Measurements from ENCODE around the gene PPFIA1. TPM values are rescaled to one million over a fixed set of nuclear protein-coding genes. Genes with fewer than 3 reads are reported as not detected.
A peak's percentile ranks its signal among the peaks of the same experiment; 100 is the strongest.

The PPFIA1 gene
- total and polyA plus RNA-seq, 8 donors: 14.9 to 28.7 (median 21.1) TPM

- no peak overlapping the region for H3K27ac ChIP-seq
- H3K4me1 ChIP-seq: no peaks in the 10 kb centered on the region
- no peaks in the 10 kb centered on the region for H3K27me3 ChIP-seq
- TF ChIP-seq, protein P1, sequence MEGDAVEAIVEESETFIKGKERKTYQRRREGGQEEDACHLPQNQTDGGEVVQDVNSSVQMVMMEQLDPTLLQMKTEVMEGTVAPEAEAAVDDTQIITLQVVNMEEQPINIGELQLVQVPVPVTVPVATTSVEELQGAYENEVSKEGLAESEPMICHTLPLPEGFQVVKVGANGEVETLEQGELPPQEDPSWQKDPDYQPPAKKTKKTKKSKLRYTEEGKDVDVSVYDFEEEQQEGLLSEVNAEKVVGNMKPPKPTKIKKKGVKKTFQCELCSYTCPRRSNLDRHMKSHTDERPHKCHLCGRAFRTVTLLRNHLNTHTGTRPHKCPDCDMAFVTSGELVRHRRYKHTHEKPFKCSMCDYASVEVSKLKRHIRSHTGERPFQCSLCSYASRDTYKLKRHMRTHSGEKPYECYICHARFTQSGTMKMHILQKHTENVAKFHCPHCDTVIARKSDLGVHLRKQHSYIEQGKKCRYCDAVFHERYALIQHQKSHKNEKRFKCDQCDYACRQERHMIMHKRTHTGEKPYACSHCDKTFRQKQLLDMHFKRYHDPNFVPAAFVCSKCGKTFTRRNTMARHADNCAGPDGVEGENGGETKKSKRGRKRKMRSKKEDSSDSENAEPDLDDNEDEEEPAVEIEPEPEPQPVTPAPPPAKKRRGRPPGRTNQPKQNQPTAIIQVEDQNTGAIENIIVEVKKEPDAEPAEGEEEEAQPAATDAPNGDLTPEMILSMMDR (IDR thresholded peaks at IDR 0.05): no peak
- H3K36me3 ChIP-seq: no peaks in the 10 kb centered on the region
- H3K4me3 ChIP-seq: no peak overlapping the region
- no peak for ATAC-seq
- DNase-seq: no peak
- H3K9me3 ChIP-seq: no peaks in the 10 kb centered on the region
- intact Hi-C loops (cut with DNase I): no loop called here
- no peak for FAIRE-seq
- WGBS, 2 donors: 77 to 83% methylated on average over 15 of the region's 15 CpGs
Observed at GRCh38 chr11:70243912-70244652, 26.4 kb upstream of the PPFIA1 start.

GRCh38 chr11:70244698-70245097 is 25.8 kb upstream of the PPFIA1 start:
- ATAC-seq (peak in 2 of 4 donors; percentile 57 to 67), FAIRE-seq (no peak), DNase-seq (peak in 1 of 6 donors; percentile 36)
- Histone ChIP-seq H3K27me3 (no peaks in the 10 kb centered on the region), H3K4me1 (no peaks in the 10 kb centered on the region), H3K9me3 (no peaks in the 10 kb centered on the region), H3K27ac (no peak overlapping the region), H3K4me3 (no peak overlapping the region), H3K36me3 (no peaks in the 10 kb centered on the region)
- WGBS, 2 donors: 72 to 79% methylated on average over 7 of the region's 7 CpGs
- intact Hi-C loops (cut with DNase I): no loop called here
- TF ChIP-seq, protein P1 (IDR thresholded peaks at IDR 0.05): no peak

- Histone ChIP-seq H3K4me3 (no peak overlapping the region), H3K9me3 (no peaks in the 10 kb centered on the region), H3K36me3 (no peaks in the 10 kb centered on the region), H3K4me1 (no peaks in the 10 kb centered on the region), H3K27me3 (no peaks in the 10 kb centered on the region), H3K27ac (no peak overlapping the region)
- ATAC-seq: no peak
- no peak for DNase-seq
- intact Hi-C loops (cut with DNase I): no loop called here
- TF ChIP-seq, protein P1 (IDR thresholded peaks at IDR 0.05): no peak
- no peak for FAIRE-seq
- 49 to 51% methylated on average over 8 of the region's 8 CpGs for WGBS, 2 donors
Observed at GRCh38 chr11:70246196-70246595, 24.3 kb upstream of the PPFIA1 start.

DNA sequence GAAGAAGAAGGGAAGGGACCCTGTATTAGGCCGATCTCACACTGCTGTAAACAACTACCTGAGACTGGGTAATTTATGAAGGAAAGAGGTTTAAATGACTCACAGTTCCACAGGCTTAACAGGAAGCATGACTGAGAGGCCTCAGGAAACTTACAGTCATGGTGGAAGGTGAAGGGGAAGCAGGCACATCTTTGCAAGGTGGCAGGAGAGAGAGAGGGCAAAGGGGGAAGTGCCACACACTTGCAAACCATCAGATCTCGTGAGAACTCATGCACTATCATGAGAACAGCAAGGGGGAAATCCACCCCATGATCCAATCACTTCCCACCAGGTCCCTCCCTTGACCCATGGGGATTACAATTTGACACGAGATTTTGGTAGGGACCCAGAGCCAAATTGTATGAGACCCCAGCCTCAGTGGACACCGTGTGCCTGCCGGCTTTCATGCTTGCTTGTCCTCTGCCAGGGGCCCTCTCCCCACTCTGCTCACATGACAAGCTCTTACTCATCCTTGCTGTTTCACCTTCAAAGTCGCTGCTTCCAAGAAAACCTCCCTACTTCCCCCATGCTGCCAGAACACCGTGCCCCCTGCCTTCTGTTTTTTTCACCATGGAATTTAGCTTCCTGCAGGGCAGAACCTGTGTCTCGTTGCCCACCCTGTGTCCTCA is 23.3 kb upstream of the PPFIA1 start:
- Histone ChIP-seq H3K9me3 (no peaks in the 10 kb centered on the region), H3K36me3 (no peaks in the 10 kb centered on the region), H3K27ac (no peak overlapping the region), H3K4me3 (no peak overlapping the region), H3K4me1 (no peaks in the 10 kb centered on the region), H3K27me3 (no peaks in the 10 kb centered on the region)
- intact Hi-C loops (cut with DNase I): no loop called here
- FAIRE-seq (no peak), ATAC-seq (no peak), DNase-seq (no peak)
- 56 to 61% methylated on average over 8 of the region's 8 CpGs for WGBS, 2 donors
- TF ChIP-seq, protein P1 (IDR thresholded peaks at IDR 0.05): no peak

GRCh38 chr11:70247710-70248072 is 22.8 kb upstream of the PPFIA1 start:
- 31 to 43% methylated on average over 4 of the region's 4 CpGs for WGBS, 2 donors
- no peaks in the 10 kb centered on the region for H3K9me3 ChIP-seq
- H3K4me3 ChIP-seq: no peak overlapping the region
- intact Hi-C loops (cut with DNase I): no loop called here
- no peaks in the 10 kb centered on the region for H3K36me3 ChIP-seq
- no peaks in the 10 kb centered on the region for H3K4me1 ChIP-seq
- TF ChIP-seq, protein P1 (IDR thresholded peaks at IDR 0.05): no peak
- DNase-seq (no peak), ATAC-seq (peak in 2 of 4 donors; percentile 40 to 46), FAIRE-seq (no peak)
- H3K27me3 ChIP-seq: no peaks in the 10 kb centered on the region
- no peak overlapping the region for H3K27ac ChIP-seq
